Measurements from ENCODE around the gene INF2.

The INF2 gene

DNA sequence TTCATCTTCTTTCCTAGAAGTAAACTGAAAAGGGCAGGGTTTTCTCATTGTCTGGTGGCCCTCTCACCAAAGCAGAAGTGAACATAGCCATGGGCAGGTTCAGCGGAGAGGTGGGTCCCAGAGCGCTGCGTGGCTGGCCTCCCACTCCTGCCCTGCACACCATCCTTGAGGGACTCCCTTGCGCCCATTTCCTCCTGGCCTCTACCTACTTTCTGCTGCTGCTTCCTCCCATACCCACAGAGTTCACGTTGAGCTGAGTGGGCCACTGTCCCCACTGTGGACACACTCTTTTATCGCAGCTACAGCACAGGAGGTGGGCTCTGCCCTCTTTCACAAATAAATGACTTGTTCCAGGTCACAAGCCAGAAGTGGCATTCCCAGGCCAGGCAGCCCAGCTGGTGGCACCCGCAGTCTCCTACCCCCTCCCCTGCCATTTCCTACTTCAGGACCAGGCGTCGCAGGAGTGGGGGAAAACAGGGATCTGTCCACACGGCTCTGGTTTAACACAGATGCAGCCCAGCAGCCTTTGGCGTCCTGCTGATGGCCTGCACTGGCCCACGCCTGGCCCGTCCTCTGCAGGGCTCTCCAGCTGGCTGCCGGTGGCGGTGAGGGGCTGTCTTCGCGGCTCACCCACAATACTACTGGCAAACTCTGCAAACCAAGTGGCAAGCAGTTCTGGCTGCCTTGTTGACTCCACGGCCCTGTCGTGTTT lies 68.4 kb downstream of the INF2 start (continued):
- TF ChIP-seq ISL1 (CRISPR knock-in tag; IDR thresholded peaks at IDR 0.05): no peak
- TF ChIP-seq, protein P1, sequence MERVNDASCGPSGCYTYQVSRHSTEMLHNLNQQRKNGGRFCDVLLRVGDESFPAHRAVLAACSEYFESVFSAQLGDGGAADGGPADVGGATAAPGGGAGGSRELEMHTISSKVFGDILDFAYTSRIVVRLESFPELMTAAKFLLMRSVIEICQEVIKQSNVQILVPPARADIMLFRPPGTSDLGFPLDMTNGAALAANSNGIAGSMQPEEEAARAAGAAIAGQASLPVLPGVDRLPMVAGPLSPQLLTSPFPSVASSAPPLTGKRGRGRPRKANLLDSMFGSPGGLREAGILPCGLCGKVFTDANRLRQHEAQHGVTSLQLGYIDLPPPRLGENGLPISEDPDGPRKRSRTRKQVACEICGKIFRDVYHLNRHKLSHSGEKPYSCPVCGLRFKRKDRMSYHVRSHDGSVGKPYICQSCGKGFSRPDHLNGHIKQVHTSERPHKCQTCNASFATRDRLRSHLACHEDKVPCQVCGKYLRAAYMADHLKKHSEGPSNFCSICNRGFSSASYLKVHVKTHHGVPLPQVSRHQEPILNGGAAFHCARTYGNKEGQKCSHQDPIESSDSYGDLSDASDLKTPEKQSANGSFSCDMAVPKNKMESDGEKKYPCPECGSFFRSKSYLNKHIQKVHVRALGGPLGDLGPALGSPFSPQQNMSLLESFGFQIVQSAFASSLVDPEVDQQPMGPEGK (CRISPR knock-in tag; IDR thresholded peaks at IDR 0.05; ENCODE audit: borderline replicate concordance): no peak
- TF ChIP-seq ZFP3 (CRISPR knock-in tag; IDR thresholded peaks at IDR 0.05): no peak
- no peak for TF ChIP-seq OSR1 (CRISPR knock-in tag; IDR thresholded peaks at IDR 0.05)
- TF ChIP-seq ZNF70 (CRISPR knock-in tag; IDR thresholded peaks at IDR 0.05): no peak
- no peak for TF ChIP-seq ZC3H10 (CRISPR knock-in tag; IDR thresholded peaks at IDR 0.05)

DNA sequence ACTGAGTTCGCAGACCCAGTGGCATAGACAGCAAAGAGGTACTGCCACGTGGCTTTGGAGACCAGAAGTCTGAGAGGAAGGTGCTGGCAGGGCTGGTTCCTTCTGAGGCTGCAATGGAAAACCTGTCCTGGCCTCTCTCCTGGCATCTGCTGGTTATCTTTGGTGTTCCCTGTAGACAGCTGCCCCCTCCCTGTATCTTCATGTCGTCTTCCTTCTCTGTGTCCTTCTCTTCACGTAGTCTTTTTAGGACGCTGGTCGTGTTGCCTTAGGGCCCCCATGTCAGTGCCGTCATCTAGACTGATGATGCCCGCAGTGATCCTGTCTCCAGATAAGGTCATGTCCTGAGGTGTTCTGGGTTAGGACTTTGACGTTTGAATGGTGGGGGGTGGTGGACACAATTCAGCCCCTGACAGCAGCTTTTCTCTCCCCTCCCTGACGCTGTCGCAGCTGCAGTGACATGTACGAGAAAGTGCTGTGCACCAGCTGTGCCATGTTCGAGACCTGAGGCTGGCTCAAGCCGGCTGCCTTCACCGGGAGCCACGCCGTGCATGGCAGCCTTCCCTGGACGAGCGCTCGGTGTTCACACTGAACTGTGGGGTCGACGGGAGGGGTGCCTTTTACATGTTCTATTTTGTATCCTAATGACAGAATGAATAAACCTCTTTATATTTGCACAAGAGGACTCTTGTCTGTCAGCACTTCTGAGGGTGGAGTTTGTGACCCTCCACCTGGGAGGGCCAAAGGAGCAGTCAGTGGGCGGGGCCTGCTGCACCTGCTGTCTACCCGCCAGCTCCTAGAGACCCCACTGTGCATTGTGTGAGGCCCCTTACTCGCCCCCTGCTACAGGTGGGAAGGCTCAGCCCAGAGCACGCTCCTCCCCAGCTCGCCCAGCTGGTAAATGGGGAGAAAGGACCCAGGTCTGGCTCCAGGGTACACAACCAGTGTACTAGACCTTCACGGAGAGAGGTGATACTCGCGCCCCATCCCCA lies 69.9 kb downstream of the INF2 start:
- TF ChIP-seq, protein P1 (CRISPR knock-in tag; IDR thresholded peaks at IDR 0.05; ENCODE audit: borderline replicate concordance): no peak
- no peak for TF ChIP-seq RARB (CRISPR knock-in tag; IDR thresholded peaks at IDR 0.05)
- TF ChIP-seq ZNF70 (CRISPR knock-in tag; IDR thresholded peaks at IDR 0.05): no peak
- TF ChIP-seq, protein P2, sequence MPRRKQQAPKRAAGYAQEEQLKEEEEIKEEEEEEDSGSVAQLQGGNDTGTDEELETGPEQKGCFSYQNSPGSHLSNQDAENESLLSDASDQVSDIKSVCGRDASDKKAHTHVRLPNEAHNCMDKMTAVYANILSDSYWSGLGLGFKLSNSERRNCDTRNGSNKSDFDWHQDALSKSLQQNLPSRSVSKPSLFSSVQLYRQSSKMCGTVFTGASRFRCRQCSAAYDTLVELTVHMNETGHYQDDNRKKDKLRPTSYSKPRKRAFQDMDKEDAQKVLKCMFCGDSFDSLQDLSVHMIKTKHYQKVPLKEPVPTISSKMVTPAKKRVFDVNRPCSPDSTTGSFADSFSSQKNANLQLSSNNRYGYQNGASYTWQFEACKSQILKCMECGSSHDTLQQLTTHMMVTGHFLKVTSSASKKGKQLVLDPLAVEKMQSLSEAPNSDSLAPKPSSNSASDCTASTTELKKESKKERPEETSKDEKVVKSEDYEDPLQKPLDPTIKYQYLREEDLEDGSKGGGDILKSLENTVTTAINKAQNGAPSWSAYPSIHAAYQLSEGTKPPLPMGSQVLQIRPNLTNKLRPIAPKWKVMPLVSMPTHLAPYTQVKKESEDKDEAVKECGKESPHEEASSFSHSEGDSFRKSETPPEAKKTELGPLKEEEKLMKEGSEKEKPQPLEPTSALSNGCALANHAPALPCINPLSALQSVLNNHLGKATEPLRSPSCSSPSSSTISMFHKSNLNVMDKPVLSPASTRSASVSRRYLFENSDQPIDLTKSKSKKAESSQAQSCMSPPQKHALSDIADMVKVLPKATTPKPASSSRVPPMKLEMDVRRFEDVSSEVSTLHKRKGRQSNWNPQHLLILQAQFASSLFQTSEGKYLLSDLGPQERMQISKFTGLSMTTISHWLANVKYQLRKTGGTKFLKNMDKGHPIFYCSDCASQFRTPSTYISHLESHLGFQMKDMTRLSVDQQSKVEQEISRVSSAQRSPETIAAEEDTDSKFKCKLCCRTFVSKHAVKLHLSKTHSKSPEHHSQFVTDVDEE (CRISPR knock-in tag; IDR thresholded peaks at IDR 0.05): no peak
- no peak for TF ChIP-seq SNAI2 (CRISPR knock-in tag; IDR thresholded peaks at IDR 0.05)
- TF ChIP-seq, protein P3, sequence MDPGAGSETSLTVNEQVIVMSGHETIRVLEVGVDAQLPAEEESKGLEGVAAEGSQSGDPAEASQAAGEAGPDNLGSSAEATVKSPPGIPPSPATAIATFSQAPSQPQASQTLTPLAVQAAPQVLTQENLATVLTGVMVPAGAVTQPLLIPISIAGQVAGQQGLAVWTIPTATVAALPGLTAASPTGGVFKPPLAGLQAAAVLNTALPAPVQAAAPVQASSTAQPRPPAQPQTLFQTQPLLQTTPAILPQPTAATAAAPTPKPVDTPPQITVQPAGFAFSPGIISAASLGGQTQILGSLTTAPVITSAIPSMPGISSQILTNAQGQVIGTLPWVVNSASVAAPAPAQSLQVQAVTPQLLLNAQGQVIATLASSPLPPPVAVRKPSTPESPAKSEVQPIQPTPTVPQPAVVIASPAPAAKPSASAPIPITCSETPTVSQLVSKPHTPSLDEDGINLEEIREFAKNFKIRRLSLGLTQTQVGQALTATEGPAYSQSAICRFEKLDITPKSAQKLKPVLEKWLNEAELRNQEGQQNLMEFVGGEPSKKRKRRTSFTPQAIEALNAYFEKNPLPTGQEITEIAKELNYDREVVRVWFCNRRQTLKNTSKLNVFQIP (CRISPR knock-in tag; IDR thresholded peaks at IDR 0.05; ENCODE audit: borderline replicate concordance, low read depth): no peak
- no peak for TF ChIP-seq ZFP3 (CRISPR knock-in tag; IDR thresholded peaks at IDR 0.05)
- ATAC-seq: no peak

DNA sequence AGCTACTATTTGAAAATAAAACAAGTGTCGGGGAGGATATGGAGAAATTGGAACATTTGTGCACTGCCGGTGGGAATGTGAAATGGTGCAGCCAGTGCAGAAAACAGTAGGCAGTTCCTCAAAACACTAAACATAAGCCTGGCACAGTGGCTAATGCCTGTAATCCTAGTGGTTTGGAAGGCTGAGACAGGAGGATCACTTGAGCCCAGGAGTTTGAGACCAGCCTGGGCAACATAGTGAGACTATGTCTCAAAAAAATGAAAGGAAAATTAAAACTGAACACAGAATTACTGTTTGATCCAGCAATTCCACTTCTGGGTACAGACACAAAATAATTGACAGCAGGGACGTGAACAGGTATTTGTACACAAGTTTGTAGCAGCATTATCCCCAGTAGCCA lies 76.1 kb downstream of the INF2 start:
- ATAC-seq: no peak
- TF ChIP-seq ZC3H10 (CRISPR knock-in tag; IDR thresholded peaks at IDR 0.05): no peak
- no peak for TF ChIP-seq GLIS3 (CRISPR knock-in tag; IDR thresholded peaks at IDR 0.05)
- no peak for TF ChIP-seq SNAI2 (CRISPR knock-in tag; IDR thresholded peaks at IDR 0.05)
- TF ChIP-seq ZFP30 (CRISPR knock-in tag; IDR thresholded peaks at IDR 0.05): no peak
- no peak for TF ChIP-seq PPARA (CRISPR knock-in tag; IDR thresholded peaks at IDR 0.05; ENCODE audit: borderline replicate concordance)
- no peak for TF ChIP-seq CSDC2 (CRISPR knock-in tag; IDR thresholded peaks at IDR 0.05)
- TF ChIP-seq, protein P4, sequence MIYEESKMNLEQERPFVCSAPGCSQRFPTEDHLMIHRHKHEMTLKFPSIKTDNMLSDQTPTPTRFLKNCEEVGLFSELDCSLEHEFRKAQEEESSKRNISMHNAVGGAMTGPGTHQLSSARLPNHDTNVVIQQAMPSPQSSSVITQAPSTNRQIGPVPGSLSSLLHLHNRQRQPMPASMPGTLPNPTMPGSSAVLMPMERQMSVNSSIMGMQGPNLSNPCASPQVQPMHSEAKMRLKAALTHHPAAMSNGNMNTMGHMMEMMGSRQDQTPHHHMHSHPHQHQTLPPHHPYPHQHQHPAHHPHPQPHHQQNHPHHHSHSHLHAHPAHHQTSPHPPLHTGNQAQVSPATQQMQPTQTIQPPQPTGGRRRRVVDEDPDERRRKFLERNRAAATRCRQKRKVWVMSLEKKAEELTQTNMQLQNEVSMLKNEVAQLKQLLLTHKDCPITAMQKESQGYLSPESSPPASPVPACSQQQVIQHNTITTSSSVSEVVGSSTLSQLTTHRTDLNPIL (CRISPR knock-in tag; IDR thresholded peaks at IDR 0.05; ENCODE audit: low read depth): no peak
- TF ChIP-seq, protein P3 (CRISPR knock-in tag; IDR thresholded peaks at IDR 0.05; ENCODE audit: borderline replicate concordance, low read depth): no peak
- TF ChIP-seq, protein P2 (CRISPR knock-in tag; IDR thresholded peaks at IDR 0.05): no peak
- TF ChIP-seq OSR1 (CRISPR knock-in tag; IDR thresholded peaks at IDR 0.05): no peak
- TF ChIP-seq, protein P5, sequence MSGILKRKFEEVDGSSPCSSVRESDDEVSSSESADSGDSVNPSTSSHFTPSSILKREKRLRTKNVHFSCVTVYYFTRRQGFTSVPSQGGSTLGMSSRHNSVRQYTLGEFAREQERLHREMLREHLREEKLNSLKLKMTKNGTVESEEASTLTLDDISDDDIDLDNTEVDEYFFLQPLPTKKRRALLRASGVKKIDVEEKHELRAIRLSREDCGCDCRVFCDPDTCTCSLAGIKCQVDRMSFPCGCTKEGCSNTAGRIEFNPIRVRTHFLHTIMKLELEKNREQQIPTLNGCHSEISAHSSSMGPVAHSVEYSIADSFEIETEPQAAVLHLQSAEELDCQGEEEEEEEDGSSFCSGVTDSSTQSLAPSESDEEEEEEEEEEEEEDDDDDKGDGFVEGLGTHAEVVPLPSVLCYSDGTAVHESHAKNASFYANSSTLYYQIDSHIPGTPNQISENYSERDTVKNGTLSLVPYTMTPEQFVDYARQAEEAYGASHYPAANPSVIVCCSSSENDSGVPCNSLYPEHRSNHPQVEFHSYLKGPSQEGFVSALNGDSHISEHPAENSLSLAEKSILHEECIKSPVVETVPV (CRISPR knock-in tag; IDR thresholded peaks at IDR 0.05): no peak
- TF ChIP-seq TOX (CRISPR knock-in tag; IDR thresholded peaks at IDR 0.05; ENCODE audit: borderline replicate concordance): no peak
- TF ChIP-seq TCF4 (CRISPR knock-in tag; IDR thresholded peaks at IDR 0.05; ENCODE audit: borderline replicate concordance): no peak

Data from SK-N-SH treated with all-trans-retinoic acid at 6 μM for 48 hours (cell line).